GM12891 (cell line): ENCODE data around the gene SMARCAL1.
"Not testable (repeated sequence)": the region's sequence is repeated elsewhere in the genome, so short reads cannot be mapped to it uniquely, and the experiment has no call there.

Experiments
- DNase-seq: peaks from one replicate; pipeline ENCODE4 v3.0.0; 2011; ENCODE audit warnings: low spot score; ENCODE audit not compliant: insufficient read length
- FAIRE-seq: peaks from 2 replicates; lab custom pipeline; 2011; peaks lifted over from hg19 to GRCh38; lab: Jason Lieb, UNC
- PAX5 ChIP-seq: IDR thresholded peaks from 2 replicates; pipeline ENCODE4 v1.6.1; 2011; ENCODE audit warnings: low read length, moderate library complexity, mild to moderate bottlenecking; ENCODE audit not compliant: insufficient read depth, severe bottlenecking
- POLR2A ChIP-seq: IDR thresholded peaks from 2 replicates; pipeline ENCODE4 v1.6.1; 2011; ENCODE audit warnings: low read depth, low read length, control low read depth
- POLR2AphosphoS5 ChIP-seq: IDR thresholded peaks from 2 replicates; pipeline ENCODE4 v1.6.1; 2011; ENCODE audit warnings: low read depth, low read length, control low read depth
- POU2F2 ChIP-seq: IDR thresholded peaks from 2 replicates; pipeline ENCODE4 v1.6.1; 2011; ENCODE audit warnings: low read depth, mild to moderate bottlenecking, control low read depth, low read length, moderate library complexity
- SPI1 ChIP-seq: IDR thresholded peaks from 2 replicates; pipeline ENCODE4 v1.6.1; 2011; ENCODE audit warnings: low read depth, low read length, control low read depth
- TAF1 ChIP-seq: IDR thresholded peaks from 2 replicates; pipeline ENCODE4 v1.6.1; 2011; ENCODE audit warnings: low read depth, low read length, control low read depth

SMARCAL1 gene

GRCh38 chr2:216372761-216373291 is 39.5 kb upstream of the SMARCAL1 start:
- DNase-seq (no peak), FAIRE-seq (no peak)
- no peak for TF ChIP-seq SPI1

GRCh38 chr2:216373896-216374295 is 38.4 kb upstream of the SMARCAL1 start:
- DNase-seq (no peak), FAIRE-seq (no peak)
- no peak for TF ChIP-seq TAF1

- FAIRE-seq (no peak), DNase-seq (no peak)
- TF ChIP-seq TAF1 (no peak), POLR2AphosphoS5 (no peak), POU2F2 (no peak), POLR2A (no peak), PAX5 (no peak), SPI1 (no peak)
Measured at GRCh38 chr2:216375286-216375685, 37.0 kb upstream of the SMARCAL1 start.

GRCh38 chr2:216379977-216380376 is 32.3 kb upstream of the SMARCAL1 start:
- TF ChIP-seq SPI1 (no peak), POLR2A (no peak), POLR2AphosphoS5 (no peak), PAX5 (no peak)
- FAIRE-seq, result no peak
- DNase-seq, result no peak

GRCh38 chr2:216384409-216384808 is 27.9 kb upstream of the SMARCAL1 start:
- not testable (repeated sequence) for FAIRE-seq

GRCh38 chr2:216385478-216385877 is 26.8 kb upstream of the SMARCAL1 start:
- DNase-seq (no peak), FAIRE-seq (no peak)
- TF ChIP-seq TAF1 (no peak), POU2F2 (no peak), SPI1 (no peak), POLR2A (no peak), POLR2AphosphoS5 (no peak), PAX5 (no peak)

More at GRCh38 chr2:216384409-216384808, 27.9 kb upstream of the SMARCAL1 start:
- DNase-seq, result not testable (repeated sequence)

GRCh38 chr2:216387262-216387661 is 25.0 kb upstream of the SMARCAL1 start:
- no peak for TF ChIP-seq POLR2A
- TF ChIP-seq POU2F2, result no peak
- no peak for TF ChIP-seq PAX5
- no peak for TF ChIP-seq TAF1
- TF ChIP-seq SPI1, result no peak
- TF ChIP-seq POLR2AphosphoS5, result no peak
- no peak for DNase-seq
- no peak for FAIRE-seq

GRCh38 chr2:216388046-216388884 is 24.0 kb upstream of the SMARCAL1 start:
- DNase-seq (no peak), FAIRE-seq (no peak)

GRCh38 chr2:216389570-216389969 is 22.7 kb upstream of the SMARCAL1 start:
- no peak for FAIRE-seq

More at GRCh38 chr2:216388046-216388884, 24.0 kb upstream of the SMARCAL1 start:
- TF ChIP-seq TAF1 (no peak), SPI1 (peak; percentile 85)

GRCh38 chr2:216391401-216391800 is 20.9 kb upstream of the SMARCAL1 start:
- DNase-seq (no peak), FAIRE-seq (no peak)
- TF ChIP-seq POLR2AphosphoS5 (no peak), POU2F2 (no peak), PAX5 (no peak), SPI1 (no peak), TAF1 (no peak), POLR2A (no peak)

More at GRCh38 chr2:216389570-216389969, 22.7 kb upstream of the SMARCAL1 start:
- DNase-seq, result no peak
- no peak for TF ChIP-seq PAX5
- TF ChIP-seq TAF1, result no peak
- peak; percentile 25; the same call in 1 of the 2 replicates for TF ChIP-seq SPI1
- no peak for TF ChIP-seq POLR2A
- no peak for TF ChIP-seq POU2F2
- TF ChIP-seq POLR2AphosphoS5, result no peak

GRCh38 chr2:216392018-216392562 is 20.2 kb upstream of the SMARCAL1 start:
- TF ChIP-seq SPI1 (no peak), POLR2AphosphoS5 (no peak), PAX5 (no peak), TAF1 (no peak), POLR2A (no peak), POU2F2 (no peak)
- DNase-seq (no peak), FAIRE-seq (no peak)
